ACC112 (cell line): ENCODE results near the gene BTN1A1.
A peak's percentile ranks its signal among the peaks of the same experiment; 100 is the strongest.

Experiments
- H2AFZ ChIP-seq: fragments of 200-600 bp; sonication (generic); one replicate; pipeline ENCODE4 v1.6.0; 2017; ENCODE audit warnings: antibody characterized with exemption, low read length; ENCODE audit not compliant: unreplicated experiment
- H3K27ac ChIP-seq: fragments of 200-600 bp; sonication (generic); 2 replicates; pipeline ENCODE4 v1.5.1; 2014; ENCODE audit warnings: low read depth, mild to moderate bottlenecking, antibody characterized with exemption, low read length, moderate library complexity
- H3K27me3 ChIP-seq: fragments of 200-600 bp; sonication (generic); 2 replicates; pipeline ENCODE4 v1.6.1; 2014; ENCODE audit warnings: mild to moderate bottlenecking, antibody characterized with exemption, low read length, moderate library complexity, mixed read lengths; ENCODE audit not compliant: insufficient read depth
- H3K36me3 ChIP-seq: fragments of 200-600 bp; sonication (generic); 2 replicates; pipeline ENCODE4 v1.6.1; 2016; ENCODE audit warnings: mild to moderate bottlenecking, antibody characterized with exemption, low read length, moderate library complexity, mixed read lengths; ENCODE audit not compliant: insufficient read depth
- H3K4me1 ChIP-seq: fragments of 200-600 bp; sonication (generic); one replicate; pipeline ENCODE4 v1.6.1; 2016; ENCODE audit warnings: low read length, mixed read lengths; ENCODE audit not compliant: insufficient read depth, unreplicated experiment, control insufficient read depth
- H3K4me3 ChIP-seq: fragments of 200-600 bp; sonication (generic); 2 replicates; pipeline ENCODE4 v1.5.1; 2014; ENCODE audit warnings: mild to moderate bottlenecking, low read depth, low read length
- H3K79me2 ChIP-seq: fragments of 200-600 bp; sonication (generic); one replicate; pipeline ENCODE4 v1.6.0; 2016; ENCODE audit warnings: low read length; ENCODE audit not compliant: control insufficient read depth, unreplicated experiment, insufficient read depth

BTN1A1 gene

DNA sequence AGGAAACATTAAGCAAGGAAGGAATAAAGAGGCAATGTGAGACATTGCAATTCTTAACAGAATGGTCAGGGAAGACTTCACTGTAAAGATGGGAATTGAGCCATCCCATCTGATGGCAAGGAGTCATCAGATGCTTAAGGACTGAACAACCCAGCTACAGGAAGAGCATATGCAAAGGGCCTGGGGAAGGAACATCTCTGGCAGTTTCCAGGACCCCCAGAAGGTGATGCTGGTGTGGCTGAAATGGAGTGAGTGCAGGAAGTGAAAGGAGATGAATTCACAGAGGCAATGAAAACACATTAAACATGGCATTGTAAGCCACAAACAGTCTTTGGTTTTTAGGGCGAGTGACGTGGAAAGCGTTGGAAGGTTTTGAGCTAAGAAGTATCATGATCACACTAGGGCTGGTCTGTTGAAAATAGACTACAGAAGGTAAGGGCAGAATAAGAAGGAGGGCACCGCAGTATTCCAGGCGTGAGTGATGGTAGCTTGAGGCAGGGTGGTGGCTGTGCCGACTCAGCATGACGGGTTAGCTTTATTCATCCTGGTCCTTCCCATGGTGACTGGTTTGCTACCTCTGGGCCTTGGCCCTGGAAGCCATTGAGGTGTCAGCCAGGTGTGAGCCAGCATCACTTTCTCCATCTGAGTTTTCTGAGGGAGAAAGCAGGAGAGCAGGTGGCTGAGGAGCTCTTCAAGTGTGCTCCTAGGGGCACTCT lies 35.5 kb upstream of the BTN1A1 start:
- no peaks in the 10 kb centered on the region for H3K27me3 ChIP-seq
- peaks cover 19% of the 10 kb centered on the region for H3K4me1 ChIP-seq
- no peak overlapping the region for H3K27ac ChIP-seq
- no peak overlapping the region for H3K4me3 ChIP-seq
- peaks cover 27% of the 10 kb centered on the region for H3K79me2 ChIP-seq
- peaks cover 61% of the 10 kb centered on the region for H3K36me3 ChIP-seq
- no peak overlapping the region for H2AFZ ChIP-seq

DNA sequence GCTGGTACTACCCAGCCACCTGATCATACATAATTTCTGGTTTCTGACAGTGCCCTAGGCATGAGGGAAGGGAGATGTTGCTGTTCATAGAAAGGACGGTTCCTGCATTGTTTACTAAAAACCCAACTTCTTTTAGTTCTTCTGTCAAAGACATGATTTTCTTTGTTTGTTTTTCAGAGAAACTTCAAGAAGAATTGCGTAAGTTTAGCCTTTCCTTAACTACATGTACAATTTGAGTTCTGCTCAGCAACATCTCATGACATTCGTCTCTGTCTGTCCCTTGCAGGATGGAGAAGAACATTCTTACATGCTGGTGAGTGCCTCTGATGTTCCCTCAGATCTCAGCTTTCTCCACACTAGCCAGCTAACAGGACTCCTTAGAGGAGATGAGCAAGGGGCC lies 34.3 kb upstream of the BTN1A1 start:
- H3K4me1 ChIP-seq: peaks cover 7% of the 10 kb centered on the region
- H2AFZ ChIP-seq: no peak overlapping the region
- H3K27ac ChIP-seq: no peak overlapping the region
- H3K27me3 ChIP-seq: no peaks in the 10 kb centered on the region
- H3K4me3 ChIP-seq: no peak overlapping the region
- H3K79me2 ChIP-seq: peaks cover 15% of the 10 kb centered on the region
- peaks cover 53% of the 10 kb centered on the region for H3K36me3 ChIP-seq

DNA sequence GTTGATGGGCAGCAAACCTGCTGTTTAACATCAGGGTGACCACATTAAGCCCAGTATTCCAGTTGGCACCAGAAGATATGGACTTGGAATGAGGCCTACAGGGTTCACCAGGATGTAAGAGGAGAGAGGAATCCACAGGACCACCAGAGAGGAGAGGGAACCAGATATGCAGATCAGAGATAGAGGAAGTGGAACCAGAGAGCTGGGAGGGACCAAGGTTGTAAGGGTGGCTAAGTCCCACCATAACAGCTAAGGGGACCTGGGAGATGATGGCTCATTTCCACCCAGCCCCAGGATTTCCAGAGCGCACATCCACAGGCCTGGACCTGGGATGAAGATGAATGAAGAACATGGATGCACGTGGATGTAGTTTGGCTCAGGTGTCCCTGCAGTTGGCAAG lies 31.3 kb upstream of the BTN1A1 start:
- H3K36me3 ChIP-seq: peaks cover 29% of the 10 kb centered on the region

DNA sequence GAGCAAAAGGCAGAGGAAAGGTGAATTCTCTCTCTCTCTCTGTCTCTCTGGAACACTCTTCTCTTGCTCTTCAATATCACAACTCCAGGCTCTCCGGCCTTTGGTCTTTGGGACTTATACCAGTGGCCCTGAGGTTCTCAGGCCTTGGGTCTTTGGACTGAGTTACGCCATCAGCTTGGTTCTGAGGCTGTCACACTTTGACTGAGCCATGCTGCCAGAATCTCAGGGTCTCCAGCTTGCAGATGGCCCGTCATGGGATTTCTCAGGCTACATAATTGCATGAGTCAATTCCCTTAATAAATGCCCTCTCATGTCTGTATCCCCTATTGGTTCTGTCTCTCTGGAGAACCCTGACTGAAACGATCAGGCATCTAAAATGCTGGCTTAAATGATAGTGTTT lies 29.5 kb upstream of the BTN1A1 start:
- H3K36me3 ChIP-seq: peaks cover 21% of the 10 kb centered on the region

More for the DNA sequence above, 31.3 kb upstream of the BTN1A1 start:
- Histone ChIP-seq H3K79me2 (no peaks in the 10 kb centered on the region), H3K27me3 (no peaks in the 10 kb centered on the region), H3K4me1 (peaks cover 5% of the 10 kb centered on the region), H3K27ac (no peak overlapping the region), H3K4me3 (no peak overlapping the region), H2AFZ (no peak overlapping the region)

DNA sequence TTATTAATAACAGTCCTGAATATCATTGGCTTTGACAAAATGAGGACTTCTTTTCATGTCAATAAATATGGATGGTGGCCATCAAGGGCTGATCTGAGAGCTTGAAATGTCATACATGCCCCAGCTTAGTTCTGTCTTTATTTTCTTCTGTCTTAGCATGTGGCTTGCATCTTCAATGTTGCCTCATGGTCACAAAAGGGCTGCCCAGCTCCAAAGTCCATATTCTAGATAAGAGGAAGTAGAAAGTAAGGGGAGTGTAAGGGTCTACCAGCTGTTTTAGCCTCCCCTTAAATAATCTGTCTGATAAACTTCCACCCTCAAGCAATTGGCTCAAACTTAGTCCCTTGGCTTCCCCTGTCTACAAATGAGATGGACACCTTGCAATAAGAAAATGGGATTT lies 28.1 kb upstream of the BTN1A1 start:
- no peaks in the 10 kb centered on the region for H3K79me2 ChIP-seq
- H3K4me3 ChIP-seq: no peak overlapping the region
- H3K27me3 ChIP-seq: no peaks in the 10 kb centered on the region
- H2AFZ ChIP-seq: no peak overlapping the region
- H3K36me3 ChIP-seq: peaks cover 8% of the 10 kb centered on the region
- H3K27ac ChIP-seq: no peak overlapping the region
- peaks cover 26% of the 10 kb centered on the region for H3K4me1 ChIP-seq

More for the DNA sequence above, 29.5 kb upstream of the BTN1A1 start:
- H3K27ac ChIP-seq: no peak overlapping the region
- peaks cover 19% of the 10 kb centered on the region for H3K4me1 ChIP-seq
- H3K27me3 ChIP-seq: no peaks in the 10 kb centered on the region
- no peak overlapping the region for H2AFZ ChIP-seq
- H3K79me2 ChIP-seq: no peaks in the 10 kb centered on the region
- no peak overlapping the region for H3K4me3 ChIP-seq

DNA sequence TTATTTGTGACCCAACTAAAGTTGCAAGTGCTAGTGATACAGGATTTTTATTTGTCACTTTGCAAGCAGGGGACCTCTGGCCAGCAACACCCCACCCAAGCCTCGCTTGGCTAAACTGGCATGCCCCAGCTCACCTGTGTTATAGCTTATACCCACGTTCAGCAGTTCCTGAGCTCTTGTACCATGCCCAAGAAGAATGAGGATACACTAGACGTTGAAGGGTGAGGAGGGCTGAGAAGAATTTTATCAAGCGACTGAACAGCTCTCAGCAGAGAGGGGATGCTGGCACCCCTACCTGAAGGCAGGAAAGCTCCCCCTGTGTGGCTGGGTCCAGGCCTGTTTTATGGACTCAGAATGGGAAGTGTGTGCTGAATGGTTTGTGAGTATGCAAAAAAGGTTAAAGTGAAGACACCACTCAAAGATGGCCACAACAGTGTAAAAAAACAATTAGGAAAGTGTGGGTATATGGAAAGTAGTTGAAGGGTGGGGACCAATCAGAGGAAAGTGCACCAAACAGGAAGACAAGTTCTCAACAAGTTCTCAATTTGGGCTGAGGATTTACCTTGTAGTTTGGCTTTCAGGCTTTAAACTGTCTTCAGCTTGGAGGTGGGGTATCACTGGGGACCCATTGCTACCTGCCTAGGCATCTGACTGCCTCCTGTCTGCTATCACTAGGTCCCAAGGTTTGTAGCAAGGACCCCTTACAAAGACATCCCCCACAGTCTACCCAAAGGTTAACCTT lies 27.4 kb upstream of the BTN1A1 start:
- Histone ChIP-seq H3K27ac (peak overlapping the region; percentile 94), H2AFZ (peak overlapping the region; percentile 92)

DNA sequence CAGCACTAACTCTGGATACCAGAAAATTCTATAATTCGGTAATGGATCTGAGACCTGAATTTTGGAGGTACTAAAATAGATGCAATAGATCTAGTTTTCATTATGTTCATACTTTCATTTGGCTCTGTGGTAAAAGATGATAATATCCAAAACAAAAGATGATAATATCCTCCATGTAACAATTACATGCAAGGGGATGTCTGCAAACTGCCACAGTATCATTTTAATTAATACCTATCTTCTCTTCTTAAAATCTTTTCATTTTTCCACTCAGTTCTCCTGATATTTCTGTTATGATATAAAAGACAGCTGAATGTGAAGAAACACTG lies 26.7 kb upstream of the BTN1A1 start:
- H3K4me3 ChIP-seq: peak overlapping the region; percentile 88
- H3K79me2 ChIP-seq: no peaks in the 10 kb centered on the region
- peak overlapping the region; percentile 92 for H2AFZ ChIP-seq
- H3K27ac ChIP-seq: peak overlapping the region; percentile 94
- H3K27me3 ChIP-seq: no peaks in the 10 kb centered on the region
- peaks cover 7% of the 10 kb centered on the region for H3K36me3 ChIP-seq
- H3K4me1 ChIP-seq: peaks cover 26% of the 10 kb centered on the region

More for the DNA sequence above, 27.4 kb upstream of the BTN1A1 start:
- Histone ChIP-seq H3K4me1 (peaks cover 26% of the 10 kb centered on the region), H3K79me2 (no peaks in the 10 kb centered on the region), H3K4me3 (no peak overlapping the region), H3K36me3 (peaks cover 7% of the 10 kb centered on the region), H3K27me3 (no peaks in the 10 kb centered on the region)

DNA sequence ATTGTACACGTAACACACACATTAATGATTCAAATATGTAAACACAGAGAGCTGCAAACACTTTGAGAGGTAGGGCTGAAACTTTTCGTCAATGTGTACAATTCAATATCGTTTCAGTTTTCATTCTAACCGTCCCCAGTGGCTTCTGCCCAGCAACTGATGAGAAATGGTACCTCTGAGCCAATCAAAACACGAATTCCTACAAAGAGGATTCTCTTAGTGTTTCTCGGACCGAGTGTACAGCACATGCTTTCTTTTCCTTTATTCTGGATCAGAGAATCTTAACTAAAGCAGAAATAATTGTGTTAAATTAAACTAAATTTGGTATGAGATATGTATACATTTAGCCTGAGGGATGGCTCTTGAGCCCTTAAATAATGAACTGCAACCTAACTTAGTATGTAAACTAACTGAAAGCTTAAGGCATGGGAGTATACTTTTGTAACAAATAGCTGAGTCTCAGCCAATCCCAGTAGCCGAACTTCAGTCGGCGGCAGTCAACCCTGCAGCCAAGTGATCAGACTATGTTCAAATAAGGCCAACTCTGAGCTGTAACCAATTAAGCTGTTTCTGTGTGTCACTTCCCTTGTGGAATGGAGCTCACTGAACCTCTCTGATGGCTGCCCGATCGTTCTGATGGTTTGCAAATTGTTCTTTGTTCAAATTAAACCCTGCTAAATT lies 26.2 kb upstream of the BTN1A1 start:
- Histone ChIP-seq H3K79me2 (no peaks in the 10 kb centered on the region), H3K27ac (peak overlapping the region; percentile 94), H3K4me1 (peaks cover 26% of the 10 kb centered on the region), H3K4me3 (peak overlapping the region; percentile 88), H2AFZ (peak overlapping the region; percentile 92), H3K36me3 (peaks cover 7% of the 10 kb centered on the region), H3K27me3 (no peaks in the 10 kb centered on the region)

DNA sequence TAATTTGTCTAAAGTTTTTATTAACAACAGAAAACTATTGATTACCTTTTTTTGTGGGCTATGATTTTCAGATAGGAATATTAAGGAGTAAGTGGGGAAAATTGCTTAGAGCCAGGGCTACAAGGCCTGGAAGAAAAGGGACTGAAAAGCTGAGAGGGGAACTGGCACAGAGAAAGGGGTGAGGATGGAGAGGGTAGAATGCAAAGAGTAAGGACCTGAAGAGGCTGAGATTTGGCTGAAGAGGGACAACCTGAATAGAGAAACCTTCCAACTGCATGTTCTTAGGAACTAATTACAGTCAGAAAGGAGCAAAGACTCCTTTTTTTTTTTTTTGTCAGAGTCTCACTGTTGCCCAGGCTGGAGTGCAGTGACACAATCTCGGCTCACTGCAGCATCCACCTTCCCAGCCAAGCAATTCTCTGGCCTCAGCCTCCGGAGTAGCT lies 25.6 kb upstream of the BTN1A1 start:
- no peaks in the 10 kb centered on the region for H3K79me2 ChIP-seq
- peaks cover 3% of the 10 kb centered on the region; the same call in 1 of the 2 replicates for H3K36me3 ChIP-seq
- no peaks in the 10 kb centered on the region for H3K27me3 ChIP-seq
- peak overlapping the region; percentile 92 for H2AFZ ChIP-seq
- peaks cover 26% of the 10 kb centered on the region for H3K4me1 ChIP-seq
- peak overlapping the region; percentile 88 for H3K4me3 ChIP-seq
- H3K27ac ChIP-seq: peak overlapping the region; percentile 94

DNA sequence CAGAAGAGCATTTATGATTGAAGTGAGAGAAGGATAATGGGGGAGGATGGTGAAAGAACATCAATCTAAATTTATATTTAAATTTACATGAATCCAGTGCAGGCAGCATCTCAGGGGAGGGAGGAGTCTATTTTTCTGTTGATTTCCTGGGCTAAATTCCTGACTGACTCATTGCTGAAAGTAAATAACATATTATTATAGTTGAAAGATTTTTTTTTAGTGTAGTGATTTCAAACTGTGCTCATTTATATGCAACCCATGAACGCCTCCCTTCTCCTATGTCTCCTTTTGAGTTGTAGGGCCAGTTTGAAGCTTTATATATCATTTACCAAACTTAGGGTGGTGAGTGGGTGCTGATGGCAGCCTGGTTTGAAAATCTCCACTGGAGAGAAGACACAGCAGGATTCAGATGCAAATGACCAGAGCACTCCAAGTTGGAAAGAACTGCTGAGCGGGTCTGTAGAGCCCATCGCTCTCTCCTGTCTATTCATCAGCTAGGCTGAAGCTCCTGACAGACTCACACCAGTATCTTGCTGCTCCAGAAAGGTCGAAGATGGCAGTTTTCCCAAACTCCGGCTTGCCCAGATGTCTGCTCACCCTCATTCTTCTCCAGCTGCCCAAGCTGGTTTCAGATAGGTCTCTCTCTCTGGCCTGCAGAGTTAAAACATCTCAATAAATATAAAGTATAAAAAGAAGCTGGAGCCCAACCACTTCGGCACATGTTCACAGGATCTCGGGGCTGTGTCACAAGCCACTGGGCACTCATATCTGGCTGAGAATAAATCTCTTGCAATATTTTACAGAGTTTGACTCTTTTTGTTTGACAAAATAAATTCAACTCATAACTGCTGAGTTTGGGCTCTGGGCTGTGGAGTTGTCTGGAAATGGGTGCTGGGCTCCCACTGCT lies 24.0 kb upstream of the BTN1A1 start:
- Histone ChIP-seq H3K79me2 (no peaks in the 10 kb centered on the region), H3K27me3 (no peaks in the 10 kb centered on the region), H3K27ac (no peak overlapping the region), H3K4me1 (peaks cover 26% of the 10 kb centered on the region), H2AFZ (no peak overlapping the region), H3K36me3 (no peaks in the 10 kb centered on the region), H3K4me3 (no peak overlapping the region)
